SK-N-SH treated with all-trans-retinoic acid at 6 μM for 48 hours (cell line): ENCODE data around the gene DNASE1L3.

Source experiments
- ATAC-seq: fragments of 200-7000 bp; cut with Tn5 transposase; 3 replicates; pipeline ENCODE4 v1.9.1; 2020; ENCODE audit warnings: mild to moderate bottlenecking, moderate library complexity
- CSRNP3 ChIP-seq: fragments of 250-450 bp; sonication (Bioruptor Pico); IDR thresholded peaks from 2 replicates; pipeline ENCODE4 v1.5.1; 2021; ENCODE audit warnings: mild to moderate bottlenecking, moderate library complexity
- ISL1 ChIP-seq: fragments of 250-450 bp; sonication (Bioruptor Pico); IDR thresholded peaks from 2 replicates; pipeline ENCODE4 v2.1.2; 2022; ENCODE audit warnings: mild to moderate bottlenecking, moderate library complexity
- OSR1 ChIP-seq: fragments of 250-450 bp; sonication (Bioruptor Pico); IDR thresholded peaks from 2 replicates; pipeline ENCODE4 v1.8.0; 2022; ENCODE audit warnings: moderate library complexity, mild to moderate bottlenecking, inconsistent platforms
- PPARA ChIP-seq: fragments of 250-450 bp; sonication (Bioruptor Pico); IDR thresholded peaks from 2 replicates; pipeline ENCODE4 v1.5.0; 2020; ENCODE audit warnings: mild to moderate bottlenecking, borderline replicate concordance
- RARB ChIP-seq: fragments of 250-450 bp; sonication (Bioruptor Pico); IDR thresholded peaks from 2 replicates; pipeline ENCODE4 v1.8.0; 2021; ENCODE audit warnings: mild to moderate bottlenecking, moderate library complexity
- SNAI2 ChIP-seq: fragments of 250-450 bp; sonication (Bioruptor Pico); IDR thresholded peaks from 2 replicates; pipeline ENCODE4 v1.5.0; 2020; ENCODE audit warnings: mild to moderate bottlenecking, moderate library complexity
- TCF4 ChIP-seq: fragments of 250-450 bp; sonication (Bioruptor Pico); IDR thresholded peaks from 2 replicates; pipeline ENCODE4 v1.8.0; 2021; ENCODE audit warnings: mild to moderate bottlenecking, moderate library complexity, borderline replicate concordance
- TSHZ2 ChIP-seq: fragments of 250-450 bp; sonication (Bioruptor Pico); IDR thresholded peaks from 2 replicates; pipeline ENCODE4 v1.5.0; 2020; ENCODE audit warnings: mild to moderate bottlenecking, moderate library complexity
- ZC3H10 ChIP-seq: fragments of 250-450 bp; sonication (Bioruptor Pico); IDR thresholded peaks from 2 replicates; pipeline ENCODE4 v1.5.1; 2021; ENCODE audit warnings: mild to moderate bottlenecking, moderate library complexity
- ZFP3 ChIP-seq: fragments of 250-450 bp; sonication (Bioruptor Pico); IDR thresholded peaks from 2 replicates; pipeline ENCODE4 v1.5.0; 2020; ENCODE audit warnings: mild to moderate bottlenecking, moderate library complexity
- ZFP30 ChIP-seq: fragments of 450-650 bp; formaldehyde crosslinking; IDR thresholded peaks from 2 replicates; pipeline ENCODE4 v1.5.0; 2022; ENCODE audit warnings: mild to moderate bottlenecking, moderate library complexity
- ZNF565 ChIP-seq: fragments of 450-650 bp; formaldehyde crosslinking; conservative IDR thresholded peaks from 2 replicates; pipeline ENCODE4 v1.5.0; 2020; ENCODE audit warnings: low read depth, mild to moderate bottlenecking, moderate library complexity
- ZNF8 ChIP-seq: fragments of 450-650 bp; formaldehyde crosslinking; IDR thresholded peaks from 2 replicates; pipeline ENCODE4 v1.5.0; 2020; ENCODE audit warnings: mild to moderate bottlenecking, moderate library complexity
- TF ChIP-seq, protein P1 (sequence below): fragments of 250-450 bp; sonication (Bioruptor Pico); IDR thresholded peaks from 2 replicates; pipeline ENCODE4 v1.5.1; 2020; ENCODE audit warnings: low read depth, mild to moderate bottlenecking, moderate library complexity
- TF ChIP-seq, protein P2 (sequence below): fragments of 250-450 bp; sonication (Bioruptor Pico); IDR thresholded peaks from 2 replicates; pipeline ENCODE4 v1.8.0; 2021; ENCODE audit warnings: low read depth, mild to moderate bottlenecking, moderate library complexity, borderline replicate concordance
- TF ChIP-seq, protein P3 (sequence below): fragments of 250-450 bp; sonication (Bioruptor Pico); IDR thresholded peaks from 2 replicates; pipeline ENCODE4 v1.8.0; 2020; ENCODE audit warnings: mild to moderate bottlenecking, moderate library complexity, borderline replicate concordance

DNASE1L3 gene

GRCh38 chr3:58214484-58215316, 3.9 kb upstream of the DNASE1L3 start (continued):
- no peak for TF ChIP-seq ZNF565 (CRISPR knock-in tag)

DNA sequence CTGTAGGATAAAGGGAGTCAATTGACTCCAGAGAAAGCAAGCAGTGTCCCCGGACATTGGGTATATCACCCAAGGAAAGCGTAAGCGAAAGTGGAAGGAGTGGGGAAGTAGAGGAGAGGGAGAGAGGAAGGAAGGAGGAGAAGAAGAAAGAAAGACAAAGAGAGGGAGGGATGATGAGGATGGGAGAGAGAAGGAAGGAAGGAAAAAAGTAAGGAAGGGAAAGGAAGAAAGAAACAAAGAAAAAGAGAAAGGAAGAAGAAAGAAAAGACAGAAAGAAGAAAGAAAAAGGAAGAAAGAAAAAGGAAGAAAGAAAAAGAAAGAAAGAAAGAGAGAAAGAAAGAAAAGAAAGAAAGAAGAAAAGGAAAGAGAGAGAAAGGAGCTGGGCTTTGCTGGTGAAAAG, 839 bp downstream of the DNASE1L3 start:
- no peak for TF ChIP-seq TSHZ2 (CRISPR knock-in tag)
- TF ChIP-seq ZC3H10 (CRISPR knock-in tag), result no peak
- TF ChIP-seq SNAI2 (CRISPR knock-in tag), result no peak
- no peak for TF ChIP-seq ZFP30 (CRISPR knock-in tag)
- no peak for TF ChIP-seq ISL1 (CRISPR knock-in tag)
- no peak for TF ChIP-seq TCF4 (CRISPR knock-in tag)
- ATAC-seq, result no peak

DNA sequence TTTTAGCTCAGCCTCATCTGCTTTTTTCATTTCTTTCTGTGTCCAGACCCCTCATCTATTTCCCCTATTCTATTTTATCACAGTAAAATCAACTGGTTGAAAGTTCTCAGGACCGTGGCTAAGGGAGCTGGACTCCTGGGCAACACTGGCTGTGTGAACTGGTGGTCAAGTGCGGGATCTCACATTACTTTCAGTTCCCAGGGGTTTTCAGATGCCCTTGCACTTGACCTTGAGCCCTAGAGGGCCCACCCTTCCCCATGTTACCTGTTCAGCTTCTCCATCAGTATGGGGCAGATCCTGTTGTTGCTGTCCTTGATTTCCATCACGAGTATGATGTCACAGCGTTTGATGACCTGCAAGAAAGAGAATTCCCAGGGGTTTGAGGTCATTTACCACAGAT, 2.8 kb downstream of the DNASE1L3 start:
- TF ChIP-seq ISL1 (CRISPR knock-in tag) (no peak), ZFP3 (CRISPR knock-in tag) (no peak), ZNF8 (CRISPR knock-in tag) (no peak), ZC3H10 (CRISPR knock-in tag) (no peak), RARB (no peak), CSRNP3 (CRISPR knock-in tag) (no peak), OSR1 (CRISPR knock-in tag) (no peak)
- TF ChIP-seq, protein P1, sequence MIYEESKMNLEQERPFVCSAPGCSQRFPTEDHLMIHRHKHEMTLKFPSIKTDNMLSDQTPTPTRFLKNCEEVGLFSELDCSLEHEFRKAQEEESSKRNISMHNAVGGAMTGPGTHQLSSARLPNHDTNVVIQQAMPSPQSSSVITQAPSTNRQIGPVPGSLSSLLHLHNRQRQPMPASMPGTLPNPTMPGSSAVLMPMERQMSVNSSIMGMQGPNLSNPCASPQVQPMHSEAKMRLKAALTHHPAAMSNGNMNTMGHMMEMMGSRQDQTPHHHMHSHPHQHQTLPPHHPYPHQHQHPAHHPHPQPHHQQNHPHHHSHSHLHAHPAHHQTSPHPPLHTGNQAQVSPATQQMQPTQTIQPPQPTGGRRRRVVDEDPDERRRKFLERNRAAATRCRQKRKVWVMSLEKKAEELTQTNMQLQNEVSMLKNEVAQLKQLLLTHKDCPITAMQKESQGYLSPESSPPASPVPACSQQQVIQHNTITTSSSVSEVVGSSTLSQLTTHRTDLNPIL, result no peak
- TF ChIP-seq, protein P2, sequence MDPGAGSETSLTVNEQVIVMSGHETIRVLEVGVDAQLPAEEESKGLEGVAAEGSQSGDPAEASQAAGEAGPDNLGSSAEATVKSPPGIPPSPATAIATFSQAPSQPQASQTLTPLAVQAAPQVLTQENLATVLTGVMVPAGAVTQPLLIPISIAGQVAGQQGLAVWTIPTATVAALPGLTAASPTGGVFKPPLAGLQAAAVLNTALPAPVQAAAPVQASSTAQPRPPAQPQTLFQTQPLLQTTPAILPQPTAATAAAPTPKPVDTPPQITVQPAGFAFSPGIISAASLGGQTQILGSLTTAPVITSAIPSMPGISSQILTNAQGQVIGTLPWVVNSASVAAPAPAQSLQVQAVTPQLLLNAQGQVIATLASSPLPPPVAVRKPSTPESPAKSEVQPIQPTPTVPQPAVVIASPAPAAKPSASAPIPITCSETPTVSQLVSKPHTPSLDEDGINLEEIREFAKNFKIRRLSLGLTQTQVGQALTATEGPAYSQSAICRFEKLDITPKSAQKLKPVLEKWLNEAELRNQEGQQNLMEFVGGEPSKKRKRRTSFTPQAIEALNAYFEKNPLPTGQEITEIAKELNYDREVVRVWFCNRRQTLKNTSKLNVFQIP, result no peak
- ATAC-seq, result no peak

GRCh38 chr3:58206406-58207011, 4.3 kb downstream of the DNASE1L3 start:
- ATAC-seq, result no peak; the same call in 1 of the 3 replicates
- TF ChIP-seq ISL1 (CRISPR knock-in tag), result no peak
- TF ChIP-seq ZC3H10 (CRISPR knock-in tag), result no peak
- TF ChIP-seq SNAI2 (CRISPR knock-in tag), result no peak
- TF ChIP-seq, protein P2, result no peak
- TF ChIP-seq TCF4 (CRISPR knock-in tag), result no peak
- no peak for TF ChIP-seq PPARA (CRISPR knock-in tag)
- TF ChIP-seq CSRNP3 (CRISPR knock-in tag), result no peak
- TF ChIP-seq ZNF8 (CRISPR knock-in tag), result no peak
- TF ChIP-seq, protein P3, sequence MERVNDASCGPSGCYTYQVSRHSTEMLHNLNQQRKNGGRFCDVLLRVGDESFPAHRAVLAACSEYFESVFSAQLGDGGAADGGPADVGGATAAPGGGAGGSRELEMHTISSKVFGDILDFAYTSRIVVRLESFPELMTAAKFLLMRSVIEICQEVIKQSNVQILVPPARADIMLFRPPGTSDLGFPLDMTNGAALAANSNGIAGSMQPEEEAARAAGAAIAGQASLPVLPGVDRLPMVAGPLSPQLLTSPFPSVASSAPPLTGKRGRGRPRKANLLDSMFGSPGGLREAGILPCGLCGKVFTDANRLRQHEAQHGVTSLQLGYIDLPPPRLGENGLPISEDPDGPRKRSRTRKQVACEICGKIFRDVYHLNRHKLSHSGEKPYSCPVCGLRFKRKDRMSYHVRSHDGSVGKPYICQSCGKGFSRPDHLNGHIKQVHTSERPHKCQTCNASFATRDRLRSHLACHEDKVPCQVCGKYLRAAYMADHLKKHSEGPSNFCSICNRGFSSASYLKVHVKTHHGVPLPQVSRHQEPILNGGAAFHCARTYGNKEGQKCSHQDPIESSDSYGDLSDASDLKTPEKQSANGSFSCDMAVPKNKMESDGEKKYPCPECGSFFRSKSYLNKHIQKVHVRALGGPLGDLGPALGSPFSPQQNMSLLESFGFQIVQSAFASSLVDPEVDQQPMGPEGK, result no peak
- TF ChIP-seq ZFP3 (CRISPR knock-in tag), result no peak
